ENCODE measurements around the gene LGALS9. TPM values are rescaled to one million over a fixed set of nuclear protein-coding genes. Genes with fewer than 3 reads are reported as not detected.

Gene LGALS9
- total RNA-seq, 1 donor from 2014 or later: 185 TPM

DNA sequence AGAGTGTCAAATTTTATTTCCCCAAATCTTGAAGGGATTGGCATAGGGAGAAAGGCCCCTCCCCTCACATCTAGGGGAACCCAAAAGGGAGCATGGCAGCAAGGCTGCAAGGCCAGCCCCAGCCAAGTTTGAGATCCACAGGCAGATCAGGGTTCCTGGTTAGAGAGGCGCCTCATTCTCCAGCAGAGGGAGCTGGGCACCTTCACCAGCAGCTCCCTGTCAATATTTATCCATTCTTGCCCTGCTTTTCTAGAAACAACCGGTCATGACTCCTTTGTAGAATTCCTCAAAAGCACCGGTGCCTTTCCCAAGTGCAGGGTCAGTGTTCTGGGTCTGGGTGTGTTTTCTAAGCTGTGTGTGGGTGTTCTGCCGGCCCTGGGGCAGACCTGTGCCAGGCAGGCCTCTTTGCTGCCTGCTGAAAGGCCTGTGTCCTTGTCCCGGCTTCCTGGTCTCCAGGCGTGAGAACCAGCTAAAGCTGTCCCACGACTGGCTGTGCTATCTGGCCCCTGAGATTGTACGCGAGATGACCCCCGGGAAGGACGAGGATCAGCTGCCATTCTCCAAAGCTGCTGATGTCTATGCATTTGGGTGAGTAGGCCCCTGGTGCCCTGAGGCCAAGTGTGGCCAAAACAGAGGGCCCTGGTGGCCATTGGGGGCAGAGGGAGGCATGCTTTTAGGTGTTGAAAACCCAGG lies 21.2 kb upstream of the LGALS9 start:
- Histone ChIP-seq H3K4me3 (no peak overlapping the region), H3K36me3 (peaks cover 93% of the 10 kb centered on the region), H3K27me3 (no peaks in the 10 kb centered on the region), H3K9me3 (no peaks in the 10 kb centered on the region), H3K27ac (no peak overlapping the region), H3K4me1 (no peaks in the 10 kb centered on the region)
- no peak for DNase-seq
- TF ChIP-seq, protein P1, sequence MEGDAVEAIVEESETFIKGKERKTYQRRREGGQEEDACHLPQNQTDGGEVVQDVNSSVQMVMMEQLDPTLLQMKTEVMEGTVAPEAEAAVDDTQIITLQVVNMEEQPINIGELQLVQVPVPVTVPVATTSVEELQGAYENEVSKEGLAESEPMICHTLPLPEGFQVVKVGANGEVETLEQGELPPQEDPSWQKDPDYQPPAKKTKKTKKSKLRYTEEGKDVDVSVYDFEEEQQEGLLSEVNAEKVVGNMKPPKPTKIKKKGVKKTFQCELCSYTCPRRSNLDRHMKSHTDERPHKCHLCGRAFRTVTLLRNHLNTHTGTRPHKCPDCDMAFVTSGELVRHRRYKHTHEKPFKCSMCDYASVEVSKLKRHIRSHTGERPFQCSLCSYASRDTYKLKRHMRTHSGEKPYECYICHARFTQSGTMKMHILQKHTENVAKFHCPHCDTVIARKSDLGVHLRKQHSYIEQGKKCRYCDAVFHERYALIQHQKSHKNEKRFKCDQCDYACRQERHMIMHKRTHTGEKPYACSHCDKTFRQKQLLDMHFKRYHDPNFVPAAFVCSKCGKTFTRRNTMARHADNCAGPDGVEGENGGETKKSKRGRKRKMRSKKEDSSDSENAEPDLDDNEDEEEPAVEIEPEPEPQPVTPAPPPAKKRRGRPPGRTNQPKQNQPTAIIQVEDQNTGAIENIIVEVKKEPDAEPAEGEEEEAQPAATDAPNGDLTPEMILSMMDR (IDR thresholded peaks at IDR 0.05): peak; percentile 40
- intact Hi-C loops (cut with DNase I): loop anchor here (10.0 kb wide), 1 partner anchor 375 kb away; no protein-coding TSS in a partner anchor
- peak; percentile 41 for ATAC-seq

GRCh38 chr17:27610304-27610677 lies 20.7 kb upstream of the LGALS9 start:
- Histone ChIP-seq H3K27me3 (no peaks in the 10 kb centered on the region), H3K4me3 (no peak overlapping the region), H3K27ac (no peak overlapping the region), H3K4me1 (no peaks in the 10 kb centered on the region), H3K36me3 (peaks cover 93% of the 10 kb centered on the region), H3K9me3 (no peaks in the 10 kb centered on the region)
- DNase-seq (no peak), ATAC-seq (no peak)
- intact Hi-C loops (cut with DNase I): no loop called here
- TF ChIP-seq, protein P1 (IDR thresholded peaks at IDR 0.05): no peak

DNA sequence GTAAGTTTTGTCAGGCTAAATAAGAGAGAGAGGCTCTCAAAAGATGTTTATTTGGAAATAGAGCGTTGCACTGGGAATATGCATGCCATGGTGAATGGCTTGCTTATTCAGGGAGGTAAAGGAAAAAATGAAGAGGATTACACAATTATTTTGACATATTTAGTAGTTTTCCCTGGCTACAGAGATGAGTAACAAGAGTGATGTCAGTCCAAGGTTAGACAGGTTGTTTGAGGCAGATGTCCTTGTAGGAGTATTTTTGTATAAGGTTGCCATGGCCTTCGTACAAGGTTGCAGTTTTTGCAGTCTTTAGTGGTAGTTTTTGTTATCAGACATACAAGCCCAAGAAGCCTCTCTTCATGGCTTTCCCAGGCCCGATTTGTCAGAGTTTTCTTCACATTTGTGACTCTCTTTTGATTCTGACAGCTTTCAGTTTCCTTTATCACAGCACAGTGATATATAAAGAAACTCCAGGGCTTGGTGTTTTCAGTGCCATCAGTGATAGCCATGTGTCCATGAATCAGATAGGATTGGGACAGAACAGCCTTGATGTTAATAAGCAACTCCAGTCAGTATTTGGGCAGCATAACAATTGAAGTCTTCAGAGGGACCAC lies 18.7 kb upstream of the LGALS9 start:
- ATAC-seq (no peak), DNase-seq (no peak)
- TF ChIP-seq, protein P1 (IDR thresholded peaks at IDR 0.05): no peak
- no peaks in the 10 kb centered on the region for H3K4me1 ChIP-seq
- peaks cover 90% of the 10 kb centered on the region for H3K36me3 ChIP-seq
- no peaks in the 10 kb centered on the region for H3K9me3 ChIP-seq
- no peaks in the 10 kb centered on the region for H3K27me3 ChIP-seq
- intact Hi-C loops (cut with DNase I): no loop called here
- H3K4me3 ChIP-seq: no peak overlapping the region
- no peak overlapping the region for H3K27ac ChIP-seq

DNA sequence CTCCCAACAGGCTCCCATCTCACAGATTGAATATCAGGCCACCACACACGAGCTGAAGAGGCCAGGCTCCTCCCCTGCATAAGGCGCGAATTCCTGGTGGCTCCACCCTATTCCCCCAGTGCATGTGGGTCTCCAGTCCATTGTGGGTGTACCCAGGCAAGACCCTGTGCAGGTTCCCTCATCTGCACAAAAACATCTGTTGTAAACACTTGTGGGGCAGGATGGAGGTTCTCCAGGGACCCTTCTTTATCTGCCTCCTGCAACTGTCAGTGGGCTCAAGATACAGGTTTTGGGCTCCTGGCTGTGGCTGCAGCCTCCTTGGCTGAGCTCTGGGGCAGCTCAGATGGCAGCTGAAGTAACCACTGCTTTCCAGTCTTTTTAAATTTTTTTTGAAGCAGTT lies 17.6 kb upstream of the LGALS9 start:
- intact Hi-C loops (cut with DNase I): no loop called here
- no peak overlapping the region for H3K4me3 ChIP-seq
- H3K36me3 ChIP-seq: peaks cover 96% of the 10 kb centered on the region
- TF ChIP-seq, protein P1 (IDR thresholded peaks at IDR 0.05): no peak
- H3K27me3 ChIP-seq: no peaks in the 10 kb centered on the region
- ATAC-seq (no peak), DNase-seq (no peak)
- no peaks in the 10 kb centered on the region for H3K4me1 ChIP-seq
- no peak overlapping the region for H3K27ac ChIP-seq
- no peaks in the 10 kb centered on the region for H3K9me3 ChIP-seq

DNA sequence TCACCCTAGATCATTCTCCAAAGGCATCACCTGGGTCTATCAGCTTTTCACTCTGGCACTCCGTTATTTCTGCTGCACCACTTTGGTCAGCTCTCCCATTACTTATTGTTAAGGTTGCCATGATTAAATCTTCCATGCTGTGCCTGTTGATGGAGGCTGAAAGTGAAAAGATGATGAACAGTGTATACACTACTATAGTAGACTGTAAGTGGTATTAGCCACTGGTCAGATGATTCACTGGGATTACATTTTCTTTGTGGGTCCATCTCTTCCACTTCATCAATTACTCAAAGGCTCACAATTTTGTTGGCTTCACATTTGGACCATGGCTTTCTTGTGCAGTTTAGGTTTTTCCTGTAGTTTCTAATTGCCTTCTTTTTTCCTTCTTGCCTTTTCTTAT lies 15.9 kb upstream of the LGALS9 start:
- Histone ChIP-seq H3K36me3 (peaks cover 90% of the 10 kb centered on the region), H3K4me3 (no peak overlapping the region), H3K27me3 (no peaks in the 10 kb centered on the region), H3K27ac (no peak overlapping the region), H3K4me1 (no peaks in the 10 kb centered on the region), H3K9me3 (no peaks in the 10 kb centered on the region)
- intact Hi-C loops (cut with DNase I): no loop called here
- ATAC-seq (no peak), DNase-seq (no peak)
- TF ChIP-seq, protein P1 (IDR thresholded peaks at IDR 0.05): no peak
